ENCODE measurements around the gene SLC5A4. TPM values are rescaled to one million over a fixed set of nuclear protein-coding genes. Genes with fewer than 3 reads are reported as not detected.

Gene SLC5A4
- total RNA-seq, result not detected in 2 replicates

GRCh38 chr22:32255217-32255616 is at the start of gene SLC5A4:
TSS of gene SLC5A4 (minus strand) at chr22:32255347. CDS start at chr22:32255329, 18 bp downstream.

GRCh38 chr22:32204856-32205722 is 50.1 kb downstream of the SLC5A4 start, which contains the start of gene RFPL2:
TSS of gene RFPL2 (minus strand) at chr22:32205073. CDS start at chr22:32202451, 2,622 bp downstream.

Other genes with a start within 250 kb of the SLC5A4 start
- gene SLC5A1, start 212.1 kb downstream of the SLC5A4 start, total RNA-seq, result 1.4 and 4.1 TPM in 2 replicates
- not detected in 2 replicates for gene C22orf42, start 96.0 kb downstream of the SLC5A4 start, total RNA-seq
- gene RFPL2, start 50.3 kb downstream of the SLC5A4 start, total RNA-seq, result not detected in 2 replicates
- not detected in 2 replicates for gene RFPL3, start 102.5 kb upstream of the SLC5A4 start, total RNA-seq
- 111 and 113 TPM in 2 replicates for gene RTCB, start 156.9 kb upstream of the SLC5A4 start, total RNA-seq
- gene BPIFC, start 209.1 kb upstream of the SLC5A4 start, total RNA-seq, result 1.0 TPM in 1 of 2 replicates, not detected in the other
- 51.9 and 58.3 TPM in 2 replicates for gene FBXO7, start 219.5 kb upstream of the SLC5A4 start, total RNA-seq

Measured in nasal cavity respiratory epithelium epithelial cell of viscerocranial mucosa (primary cell).